ENCODE measurements around the gene ARX. TPM values are rescaled to one million over a fixed set of nuclear protein-coding genes. Genes with fewer than 3 reads are reported as not detected.

The ARX gene
- total RNA-seq, 1 donor from 2014 or later: not detected

DNA sequence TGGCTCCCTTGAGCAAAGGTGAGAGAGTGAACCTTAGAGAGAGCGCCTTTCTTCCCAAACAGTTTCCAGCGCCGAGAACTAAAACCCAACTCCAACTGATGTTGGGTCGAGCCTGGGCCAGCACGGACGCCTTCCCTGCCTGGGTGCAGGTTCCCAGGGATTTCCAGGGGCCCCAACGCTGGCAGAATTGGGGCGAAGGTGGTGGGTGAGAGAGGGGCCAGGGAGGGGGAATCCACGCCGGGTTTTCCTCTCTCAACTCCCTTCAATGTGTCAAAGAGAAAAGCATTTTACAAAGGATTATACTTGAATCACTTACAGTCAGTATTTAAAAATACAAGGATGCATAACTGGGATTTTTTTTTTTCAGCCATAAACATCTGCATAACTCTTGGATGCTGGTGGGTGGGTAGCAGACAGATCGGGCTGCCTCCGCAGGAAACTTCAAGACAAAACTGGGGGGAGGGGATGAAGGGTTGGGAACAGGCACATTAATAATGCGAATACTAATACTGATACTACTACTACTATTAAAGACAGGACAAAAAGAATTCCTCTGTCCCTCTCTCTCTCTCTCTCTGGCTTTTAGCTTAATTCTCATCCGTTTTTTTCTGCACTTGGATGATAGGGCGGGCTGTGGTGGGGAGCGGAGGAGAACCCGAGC lies 1.3 kb upstream of the ARX start:
- TF ChIP-seq, protein P1, sequence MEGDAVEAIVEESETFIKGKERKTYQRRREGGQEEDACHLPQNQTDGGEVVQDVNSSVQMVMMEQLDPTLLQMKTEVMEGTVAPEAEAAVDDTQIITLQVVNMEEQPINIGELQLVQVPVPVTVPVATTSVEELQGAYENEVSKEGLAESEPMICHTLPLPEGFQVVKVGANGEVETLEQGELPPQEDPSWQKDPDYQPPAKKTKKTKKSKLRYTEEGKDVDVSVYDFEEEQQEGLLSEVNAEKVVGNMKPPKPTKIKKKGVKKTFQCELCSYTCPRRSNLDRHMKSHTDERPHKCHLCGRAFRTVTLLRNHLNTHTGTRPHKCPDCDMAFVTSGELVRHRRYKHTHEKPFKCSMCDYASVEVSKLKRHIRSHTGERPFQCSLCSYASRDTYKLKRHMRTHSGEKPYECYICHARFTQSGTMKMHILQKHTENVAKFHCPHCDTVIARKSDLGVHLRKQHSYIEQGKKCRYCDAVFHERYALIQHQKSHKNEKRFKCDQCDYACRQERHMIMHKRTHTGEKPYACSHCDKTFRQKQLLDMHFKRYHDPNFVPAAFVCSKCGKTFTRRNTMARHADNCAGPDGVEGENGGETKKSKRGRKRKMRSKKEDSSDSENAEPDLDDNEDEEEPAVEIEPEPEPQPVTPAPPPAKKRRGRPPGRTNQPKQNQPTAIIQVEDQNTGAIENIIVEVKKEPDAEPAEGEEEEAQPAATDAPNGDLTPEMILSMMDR (IDR thresholded peaks at IDR 0.05): no peak
- ChIA-PET CTCF (no interaction called here), POLR2A (no interaction called here)
- intact Hi-C loops (cut with micrococcal nuclease): no loop called here
- ATAC-seq (ENCODE audit: low read depth) (no peak), DNase-seq (no peak)
- peaks cover 28% of the 10 kb centered on the region for H3K27me3 Mint-ChIP-seq
- H3K27ac Mint-ChIP-seq: no peak overlapping the region
- no peaks in the 10 kb centered on the region for H3K9me3 Mint-ChIP-seq
- H3K36me3 Mint-ChIP-seq (ENCODE audit: low read depth): no peaks in the 10 kb centered on the region
- no peak overlapping the region for H3K4me3 Mint-ChIP-seq
- H3K4me1 Mint-ChIP-seq: peaks cover 29% of the 10 kb centered on the region

GRCh38 chrX:25016361-25016671 lies 551 bp upstream of the ARX start:
- no peak overlapping the region for H3K27ac Mint-ChIP-seq
- intact Hi-C loops (cut with micrococcal nuclease): no loop called here

GRCh38 chrX:25014366-25014838 lies 1.4 kb downstream of the ARX start:
- no peak for DNase-seq
- intact Hi-C loops (cut with micrococcal nuclease): no loop called here
- ATAC-seq (ENCODE audit: low read depth): no peak
- CTCF ChIA-PET: no interaction called here
- POLR2A ChIA-PET: no interaction called here
- no peaks in the 10 kb centered on the region for H3K9me3 Mint-ChIP-seq
- no peaks in the 10 kb centered on the region for H3K36me3 Mint-ChIP-seq (ENCODE audit: low read depth)
- H3K27ac Mint-ChIP-seq: no peak overlapping the region
- TF ChIP-seq, protein P1 (IDR thresholded peaks at IDR 0.05): no peak
- H3K27me3 Mint-ChIP-seq: peaks cover 27% of the 10 kb centered on the region
- H3K4me1 Mint-ChIP-seq: peaks cover 15% of the 10 kb centered on the region
- H3K4me3 Mint-ChIP-seq: peak overlapping the region; percentile 63

More at GRCh38 chrX:25016361-25016671, 551 bp upstream of the ARX start:
- ATAC-seq (ENCODE audit: low read depth) (no peak), DNase-seq (no peak)
- CTCF ChIA-PET: no interaction called here
- Mint-ChIP-seq H3K36me3 (ENCODE audit: low read depth) (no peaks in the 10 kb centered on the region), H3K27me3 (peaks cover 20% of the 10 kb centered on the region), H3K4me1 (peaks cover 23% of the 10 kb centered on the region), H3K9me3 (no peaks in the 10 kb centered on the region), H3K4me3 (no peak overlapping the region)
- TF ChIP-seq, protein P1 (IDR thresholded peaks at IDR 0.05): no peak
- POLR2A ChIA-PET: no interaction called here

DNA sequence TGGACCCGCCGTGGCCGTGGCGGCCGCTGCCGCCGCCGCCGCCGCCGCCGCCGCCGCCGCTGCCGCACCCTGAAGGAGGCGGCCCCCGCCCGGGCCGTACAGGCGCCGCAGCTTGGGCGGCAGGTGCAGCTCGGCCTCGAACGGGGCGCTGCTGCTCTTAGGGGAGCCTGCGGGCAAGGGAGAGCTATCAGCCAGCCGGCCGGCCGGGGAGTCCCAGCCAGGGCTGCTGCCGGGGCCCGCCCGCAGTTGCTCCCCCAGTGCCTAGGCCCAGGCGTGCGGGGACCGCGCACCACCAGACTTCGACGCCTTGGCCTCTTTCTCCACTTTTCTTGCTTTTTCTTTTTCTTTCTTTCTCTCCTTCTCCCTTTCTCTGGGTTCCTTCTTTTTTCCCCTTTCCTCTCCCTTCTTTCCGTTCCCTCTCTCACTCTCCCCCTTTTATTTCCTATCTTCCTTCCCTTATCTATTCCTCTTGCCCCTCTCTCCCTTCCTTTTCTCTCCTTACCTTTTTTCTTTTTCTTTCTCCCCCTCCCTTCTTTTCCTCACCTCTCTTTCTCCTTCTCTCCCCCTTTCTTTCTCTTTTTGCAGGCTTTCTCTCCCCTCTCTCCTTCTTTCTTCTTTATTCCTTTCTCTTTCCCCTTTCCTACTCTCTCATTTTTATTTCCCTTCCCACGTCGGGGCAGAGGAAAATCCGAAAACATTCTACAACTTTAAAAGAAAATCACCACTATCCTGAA lies 2.0 kb downstream of the ARX start:
- DNase-seq (no peak), ATAC-seq (ENCODE audit: low read depth) (peak; percentile 31)
- TF ChIP-seq, protein P1 (IDR thresholded peaks at IDR 0.05): no peak
- Mint-ChIP-seq H3K4me1 (peaks cover 15% of the 10 kb centered on the region), H3K27ac (no peak overlapping the region), H3K36me3 (ENCODE audit: low read depth) (no peaks in the 10 kb centered on the region), H3K9me3 (no peaks in the 10 kb centered on the region), H3K4me3 (peak overlapping the region; percentile 63), H3K27me3 (peaks cover 25% of the 10 kb centered on the region)
- CTCF ChIA-PET: no interaction called here
- intact Hi-C loops (cut with micrococcal nuclease): no loop called here
- POLR2A ChIA-PET: no interaction called here

DNA sequence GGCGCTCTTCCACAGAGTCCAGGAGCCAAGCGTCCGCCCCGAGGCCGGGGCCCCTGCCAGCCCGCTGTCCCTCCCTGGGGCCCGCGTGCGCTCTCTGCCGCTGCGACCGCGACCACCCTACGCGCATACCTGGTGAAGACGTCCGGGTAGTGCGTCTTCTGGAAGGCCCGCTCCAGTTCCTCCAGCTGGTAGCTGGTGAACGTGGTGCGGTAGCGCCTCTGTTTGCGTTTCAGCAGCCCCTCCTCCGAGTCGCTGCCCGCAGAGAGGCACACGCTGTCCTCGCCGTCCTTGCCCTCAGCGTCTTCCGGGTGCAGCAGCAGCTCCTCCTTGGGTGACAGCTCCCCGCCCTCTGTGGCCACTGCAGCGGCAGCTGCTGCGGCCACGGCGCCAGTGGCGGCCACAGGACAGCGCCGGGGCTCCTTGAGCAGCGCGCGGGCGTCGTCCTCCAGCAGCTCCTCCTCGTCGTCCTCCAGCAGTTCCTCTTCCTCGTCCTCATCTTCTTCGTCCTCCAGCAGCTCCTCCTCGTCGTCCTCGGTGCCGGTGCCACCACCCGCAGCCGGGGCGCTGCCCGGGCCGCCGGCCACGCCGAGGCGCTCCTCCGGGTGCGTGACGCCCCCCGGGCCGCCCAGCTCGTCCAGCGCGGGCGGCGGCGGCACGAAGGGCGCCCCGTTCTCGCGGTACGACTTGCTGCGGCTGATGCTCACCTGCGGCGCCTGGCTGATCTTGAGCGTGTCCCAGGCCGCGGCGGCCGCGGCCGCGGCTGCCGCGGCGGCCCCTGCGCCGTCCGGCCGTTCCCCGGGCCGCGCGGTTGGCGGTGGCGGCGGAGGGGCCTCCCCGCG lies 2.8 kb downstream of the ARX start:
- Mint-ChIP-seq H3K27me3 (peaks cover 24% of the 10 kb centered on the region), H3K27ac (no peak overlapping the region), H3K4me1 (peaks cover 15% of the 10 kb centered on the region), H3K36me3 (ENCODE audit: low read depth) (no peaks in the 10 kb centered on the region), H3K4me3 (peak overlapping the region; percentile 73), H3K9me3 (no peaks in the 10 kb centered on the region)
- intact Hi-C loops (cut with micrococcal nuclease): no loop called here
- DNase-seq (no peak), ATAC-seq (ENCODE audit: low read depth) (no peak)
- ChIA-PET POLR2A (no interaction called here), CTCF (interaction anchor here (1.1 kb wide), 1 partner anchor 174 kb away, joined by 3 read pairs; no protein-coding TSS in a partner anchor)
- TF ChIP-seq, protein P1 (IDR thresholded peaks at IDR 0.05): no peak

All from activated B cell treated with CpG ODN at 0.5 μM for 24 hours (primary cell).